ENCODE results near the gene RASA3. TPM values are rescaled to one million over a fixed set of nuclear protein-coding genes. Genes with fewer than 3 reads are reported as not detected.

Gene RASA3
- total RNA-seq, 2 donors from 2014 or later: 8.6 to 12.5 TPM

GRCh38 chr13:114122591-114123211 lies 9.7 kb downstream of the RASA3 start:
- peaks cover 4% of the 10 kb centered on the region for H3K4me1 ChIP-seq (replicated peaks)
- no peak for DNase-seq (ENCODE audit: low spot score)
- H3K27me3 ChIP-seq (replicated peaks; ENCODE audit: insufficient read depth): no peaks in the 10 kb centered on the region
- H3K9me3 ChIP-seq: no peaks in the 10 kb centered on the region
- intact Hi-C loops (cut with DNase I): no loop called here
- no peak overlapping the region for H3K4me3 ChIP-seq
- 90% methylated on average over 24 of the region's 26 CpGs for WGBS
- H3K36me3 ChIP-seq: no peaks in the 10 kb centered on the region
- no peak overlapping the region for H3K27ac ChIP-seq
- no peak for TF ChIP-seq POLR2A (IDR thresholded peaks at IDR 0.05)
- no peak for TF ChIP-seq CTCF (IDR thresholded peaks at IDR 0.05)
- TF ChIP-seq POLR2AphosphoS5 (IDR thresholded peaks at IDR 0.05): no peak

GRCh38 chr13:114122127-114122511 lies 10.3 kb downstream of the RASA3 start:
- TF ChIP-seq CTCF (IDR thresholded peaks at IDR 0.05) (no peak), POLR2AphosphoS5 (IDR thresholded peaks at IDR 0.05) (no peak), POLR2A (IDR thresholded peaks at IDR 0.05) (no peak)
- Histone ChIP-seq H3K9me3 (no peaks in the 10 kb centered on the region), H3K4me1 (replicated peaks) (peaks cover 4% of the 10 kb centered on the region), H3K36me3 (no peaks in the 10 kb centered on the region), H3K4me3 (no peak overlapping the region), H3K27ac (no peak overlapping the region), H3K27me3 (replicated peaks; ENCODE audit: insufficient read depth) (no peaks in the 10 kb centered on the region)
- intact Hi-C loops (cut with DNase I): no loop called here
- 79% methylated on average over 11 of the region's 11 CpGs for WGBS
- no peak for DNase-seq (ENCODE audit: low spot score)

- Histone ChIP-seq H3K4me1 (replicated peaks) (peaks cover 4% of the 10 kb centered on the region), H3K27ac (no peak overlapping the region), H3K27me3 (replicated peaks; ENCODE audit: insufficient read depth) (no peaks in the 10 kb centered on the region), H3K4me3 (no peak overlapping the region), H3K36me3 (no peaks in the 10 kb centered on the region), H3K9me3 (no peaks in the 10 kb centered on the region)
- intact Hi-C loops (cut with DNase I): no loop called here
- TF ChIP-seq POLR2AphosphoS5 (IDR thresholded peaks at IDR 0.05) (no peak), CTCF (IDR thresholded peaks at IDR 0.05) (no peak), POLR2A (IDR thresholded peaks at IDR 0.05) (no peak)
- DNase-seq (ENCODE audit: low spot score): no peak
- WGBS: 88% methylated on average over 24 of the region's 24 CpGs
Measured at GRCh38 chr13:114121496-114122126, 10.8 kb downstream of the RASA3 start.

- no peak for DNase-seq (ENCODE audit: low spot score)
- no peak overlapping the region for H3K27ac ChIP-seq
- H3K4me3 ChIP-seq: no peak overlapping the region
- H3K27me3 ChIP-seq (replicated peaks; ENCODE audit: insufficient read depth): no peaks in the 10 kb centered on the region
- 90% methylated on average over 12 of the region's 12 CpGs for WGBS
- no peaks in the 10 kb centered on the region for H3K9me3 ChIP-seq
- no peaks in the 10 kb centered on the region for H3K36me3 ChIP-seq
- H3K4me1 ChIP-seq (replicated peaks): peaks cover 4% of the 10 kb centered on the region
- TF ChIP-seq POLR2A (IDR thresholded peaks at IDR 0.05): no peak
- TF ChIP-seq POLR2AphosphoS5 (IDR thresholded peaks at IDR 0.05): no peak
- TF ChIP-seq CTCF (IDR thresholded peaks at IDR 0.05): no peak
- intact Hi-C loops (cut with DNase I): no loop called here
Measured at GRCh38 chr13:114121031-114121430, 11.4 kb downstream of the RASA3 start.

- Histone ChIP-seq H3K36me3 (no peaks in the 10 kb centered on the region), H3K4me1 (replicated peaks) (peaks cover 4% of the 10 kb centered on the region), H3K27me3 (replicated peaks; ENCODE audit: insufficient read depth) (no peaks in the 10 kb centered on the region), H3K27ac (no peak overlapping the region), H3K4me3 (no peak overlapping the region), H3K9me3 (no peaks in the 10 kb centered on the region)
- DNase-seq (ENCODE audit: low spot score): no peak
- intact Hi-C loops (cut with DNase I): no loop called here
- TF ChIP-seq POLR2A (IDR thresholded peaks at IDR 0.05): no peak
- no peak for TF ChIP-seq CTCF (IDR thresholded peaks at IDR 0.05)
- TF ChIP-seq POLR2AphosphoS5 (IDR thresholded peaks at IDR 0.05): no peak
- 39% methylated on average over 10 of the region's 10 CpGs for WGBS
Measured at GRCh38 chr13:114120591-114121011, 11.8 kb downstream of the RASA3 start.
